Inferior parietal cortex (tissue), 1 donor: ENCODE measurements around the gene EGFL6.

Source experiments
- DNase-seq: peaks from one replicate; pipeline ENCODE4 v3.0.0-alpha.2; 2016; ENCODE audit errors: extremely low spot score

Gene EGFL6

DNA sequence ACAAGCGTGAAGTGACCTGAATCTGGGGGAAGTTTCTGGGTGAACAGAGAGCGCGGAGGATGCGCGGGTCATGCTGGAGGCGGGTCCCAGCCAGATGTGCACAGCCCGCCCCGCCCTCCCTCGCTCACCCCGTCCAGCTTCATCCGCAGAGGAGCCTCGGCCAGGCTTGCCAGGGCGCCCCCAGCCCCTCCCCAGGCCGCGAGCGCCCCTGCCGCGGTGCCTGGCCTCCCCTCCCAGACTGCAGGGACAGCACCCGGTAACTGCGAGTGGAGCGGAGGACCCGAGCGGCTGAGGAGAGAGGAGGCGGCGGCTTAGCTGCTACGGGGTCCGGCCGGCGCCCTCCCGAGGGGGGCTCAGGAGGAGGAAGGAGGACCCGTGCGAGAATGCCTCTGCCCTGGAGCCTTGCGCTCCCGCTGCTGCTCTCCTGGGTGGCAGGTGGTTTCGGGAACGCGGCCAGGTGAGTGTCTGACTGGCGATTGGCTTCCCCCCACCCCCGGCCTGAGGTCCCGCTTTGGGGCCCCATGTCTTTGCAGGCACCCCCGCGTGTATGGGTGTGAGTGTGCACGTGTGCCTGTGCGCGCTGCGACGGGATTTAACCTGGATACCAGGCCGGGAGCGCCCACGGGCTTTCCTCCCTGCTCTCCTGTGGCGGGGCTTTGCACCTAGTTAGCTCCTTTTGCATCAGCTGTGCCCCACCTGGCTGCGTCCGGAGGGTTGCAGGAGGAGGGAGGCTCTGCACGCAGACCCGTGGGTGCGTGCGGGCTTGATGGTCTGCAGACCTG lies at the start of gene EGFL6:
EGFL6 (plus strand) TSS at position 123 of the 782 bp plus-strand sequence; CDS start at position 384, 261 bp downstream.
- DNase-seq = no peak

GRCh38 chrX:13520351-13520750 lies 49.0 kb upstream of the EGFL6 start:
- no peak for DNase-seq

DNA sequence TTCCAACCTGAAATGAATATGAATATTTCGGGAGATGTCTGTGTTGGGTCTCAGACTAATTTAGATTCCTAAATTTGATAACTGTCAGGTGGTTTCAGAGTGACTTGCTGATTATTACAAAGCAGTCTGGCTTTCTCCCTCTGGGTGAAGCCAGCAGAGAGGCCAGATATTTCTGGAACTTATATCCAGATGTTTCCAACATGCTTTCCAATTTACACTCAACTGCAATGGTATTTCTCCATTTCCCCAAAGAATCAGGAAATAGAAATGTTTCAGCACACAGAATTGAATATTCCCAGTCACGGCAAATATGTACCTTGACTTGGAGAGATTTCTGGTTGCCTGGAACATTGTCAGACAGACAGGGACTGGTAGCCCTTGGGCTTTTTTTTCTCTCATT lies 48.5 kb upstream of the EGFL6 start:
- no peak for DNase-seq

GRCh38 chrX:13522811-13523210 lies 46.6 kb upstream of the EGFL6 start:
- no peak for DNase-seq

GRCh38 chrX:13533726-13534125 lies 35.7 kb upstream of the EGFL6 start:
- no peak for DNase-seq

DNA sequence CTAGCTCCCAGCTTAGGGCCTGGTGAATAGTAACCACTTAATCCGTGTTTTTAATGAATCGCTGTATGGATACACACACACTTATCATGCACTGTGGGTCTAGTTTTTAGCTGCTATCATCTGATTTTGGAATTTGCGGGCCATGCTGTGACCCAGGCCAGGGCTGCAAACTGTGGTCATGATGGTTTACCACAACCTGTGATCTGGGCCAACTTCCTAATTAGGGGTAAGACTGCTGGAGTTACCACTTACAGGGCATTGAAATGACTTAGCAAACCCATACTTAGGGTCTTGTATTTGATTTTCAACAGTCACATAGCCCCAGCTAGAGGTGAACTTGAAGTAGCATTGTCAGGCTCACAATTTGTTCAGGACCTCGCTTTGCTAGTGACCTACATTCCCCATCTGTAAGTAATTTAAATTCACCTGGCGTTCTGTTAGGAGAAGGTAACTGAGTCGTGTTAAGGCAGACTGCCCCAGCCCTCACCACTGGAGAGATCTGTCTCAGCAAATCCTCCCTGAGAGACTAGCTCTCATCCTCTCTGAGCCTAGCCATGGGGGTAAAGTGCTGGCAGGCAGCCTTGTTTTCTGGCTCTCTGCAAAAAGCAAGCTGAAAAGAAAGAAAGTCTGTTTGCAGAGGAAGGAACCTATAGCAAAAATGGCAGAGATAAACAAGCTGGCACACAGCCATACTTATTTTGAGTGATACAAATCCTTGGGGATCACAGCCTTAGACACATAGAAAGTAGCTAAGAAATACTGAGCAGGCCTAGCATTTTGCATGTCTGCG lies 33.8 kb upstream of the EGFL6 start:
- DNase-seq = no peak

DNA sequence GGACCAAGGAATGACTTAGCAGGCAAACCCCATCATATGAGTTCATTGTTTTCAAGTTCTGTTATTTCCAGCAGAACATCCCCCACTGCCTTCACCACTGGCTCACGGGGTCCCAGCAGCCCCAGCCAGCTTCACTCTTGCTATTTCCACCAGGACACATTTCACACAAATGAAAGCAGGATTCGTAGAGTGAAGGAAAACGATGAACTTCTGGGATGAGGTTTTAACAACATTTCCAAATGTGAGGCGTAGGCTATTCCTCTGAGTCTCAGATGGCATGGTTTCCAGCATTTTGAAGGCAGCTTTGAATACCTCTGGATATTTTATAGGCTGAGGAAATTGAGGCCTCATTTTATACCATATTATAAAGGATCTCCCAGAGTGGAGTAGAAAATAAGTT lies 32.9 kb upstream of the EGFL6 start:
- no peak for DNase-seq

GRCh38 chrX:13538414-13538813 lies 31.0 kb upstream of the EGFL6 start:
- no peak for DNase-seq

- no peak for DNase-seq
Observed at GRCh38 chrX:13540602-13541001, 28.8 kb upstream of the EGFL6 start.

GRCh38 chrX:13545726-13546125 lies 23.7 kb upstream of the EGFL6 start:
- no peak for DNase-seq

GRCh38 chrX:13547671-13548070 lies 21.7 kb upstream of the EGFL6 start:
- DNase-seq = no peak

DNA sequence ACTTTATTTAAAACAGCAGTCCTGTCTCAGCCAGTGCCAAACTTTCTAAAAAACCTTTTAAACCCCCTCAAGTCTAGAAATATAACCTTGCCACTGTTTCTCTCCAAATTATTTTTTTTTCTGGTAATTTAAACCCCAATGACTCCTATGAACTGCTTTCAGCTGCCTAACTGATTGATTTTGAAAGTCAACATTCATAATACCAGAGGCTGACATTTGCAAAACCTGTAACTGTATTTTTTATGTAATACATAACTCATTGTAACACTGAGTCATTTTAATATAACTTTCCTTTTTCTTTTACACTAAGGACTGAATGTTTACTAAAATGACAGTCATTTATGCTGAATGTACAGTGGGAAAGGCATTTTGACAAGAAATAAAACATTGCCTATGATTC lies 19.1 kb upstream of the EGFL6 start:
- DNase-seq = no peak

GRCh38 chrX:13551610-13552009 lies 17.8 kb upstream of the EGFL6 start:
- no peak for DNase-seq

- DNase-seq = no peak
Observed at GRCh38 chrX:13552892-13553291, 16.5 kb upstream of the EGFL6 start.

- DNase-seq = no peak
Observed at GRCh38 chrX:13565511-13565910, 3.9 kb upstream of the EGFL6 start.

DNA sequence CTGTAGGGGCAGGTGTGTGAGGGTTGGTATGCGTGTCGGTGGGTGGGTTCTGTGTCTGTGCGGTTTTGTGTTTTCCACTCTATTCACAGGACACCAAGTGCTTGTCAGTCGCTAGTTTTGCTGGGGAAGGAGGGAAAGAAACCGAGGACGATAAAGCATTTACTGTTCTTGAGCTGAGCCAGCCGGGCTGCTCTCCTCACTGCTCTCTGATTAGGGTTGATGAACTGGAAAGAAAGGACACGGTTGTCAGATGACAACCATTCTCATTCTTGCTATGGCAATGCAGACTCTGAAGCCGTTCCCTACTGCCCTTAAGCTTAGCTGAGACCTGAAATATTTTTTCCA lies 832 bp downstream of the EGFL6 start:
- DNase-seq = no peak

DNA sequence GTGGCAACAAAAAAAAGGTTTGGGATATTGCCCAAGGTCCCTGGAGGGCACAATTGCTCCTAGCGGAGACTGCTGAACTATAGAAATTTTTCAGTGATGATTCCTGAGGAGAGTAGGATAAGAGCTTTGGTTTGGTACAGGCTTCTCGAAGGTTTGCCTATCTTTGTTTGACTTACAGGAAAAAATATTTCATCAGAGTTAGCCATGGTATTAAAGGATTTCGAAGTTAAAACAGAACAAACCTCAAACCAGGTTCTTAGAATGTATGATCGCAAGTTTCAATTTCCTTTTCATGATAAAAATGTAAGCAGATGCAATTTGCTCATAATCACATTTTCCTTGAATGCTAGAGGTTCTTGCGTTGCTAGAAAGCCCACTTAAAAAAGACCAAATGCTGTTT lies 1.7 kb downstream of the EGFL6 start:
- DNase-seq = no peak

DNA sequence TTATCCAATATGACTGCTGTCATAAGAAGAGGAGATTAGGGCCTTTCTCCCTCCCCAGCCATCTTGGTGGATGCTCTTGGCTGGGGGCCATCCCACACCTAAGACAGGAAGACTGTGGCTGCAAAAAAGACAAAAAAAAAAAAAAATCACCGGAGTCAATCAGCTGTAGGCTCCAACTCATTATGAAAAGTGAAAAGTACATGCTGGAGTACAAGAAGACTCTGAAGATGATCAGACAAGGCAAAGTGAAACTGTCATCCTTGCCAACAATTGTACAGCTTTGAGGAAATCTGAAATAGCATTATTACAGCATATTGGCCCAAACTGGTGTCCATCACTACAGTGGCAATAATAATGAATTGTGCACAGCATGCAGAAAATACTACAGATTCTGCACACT lies 5.2 kb downstream of the EGFL6 start:
- no peak for DNase-seq

GRCh38 chrX:13579661-13580060 lies 10.3 kb downstream of the EGFL6 start:
- no peak for DNase-seq

DNA sequence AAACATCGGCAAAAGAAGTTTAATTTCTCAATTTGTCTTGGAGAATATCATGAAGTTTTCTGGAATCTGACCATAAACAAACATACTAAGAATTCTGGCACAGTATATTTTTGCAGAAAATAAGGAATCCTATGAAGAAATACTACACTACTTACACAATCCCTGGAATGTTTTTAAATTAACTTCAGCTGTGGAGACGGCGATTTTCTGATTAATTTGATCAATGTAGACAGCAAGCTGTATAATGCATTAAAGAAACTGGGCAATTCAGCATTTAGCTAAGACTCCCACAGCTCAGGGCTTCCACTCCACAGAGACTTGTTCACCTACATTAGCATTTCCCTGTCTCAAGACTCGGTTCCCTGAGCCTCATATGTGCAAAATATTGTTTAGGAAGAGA lies 12.2 kb downstream of the EGFL6 start:
- DNase-seq = no peak

DNA sequence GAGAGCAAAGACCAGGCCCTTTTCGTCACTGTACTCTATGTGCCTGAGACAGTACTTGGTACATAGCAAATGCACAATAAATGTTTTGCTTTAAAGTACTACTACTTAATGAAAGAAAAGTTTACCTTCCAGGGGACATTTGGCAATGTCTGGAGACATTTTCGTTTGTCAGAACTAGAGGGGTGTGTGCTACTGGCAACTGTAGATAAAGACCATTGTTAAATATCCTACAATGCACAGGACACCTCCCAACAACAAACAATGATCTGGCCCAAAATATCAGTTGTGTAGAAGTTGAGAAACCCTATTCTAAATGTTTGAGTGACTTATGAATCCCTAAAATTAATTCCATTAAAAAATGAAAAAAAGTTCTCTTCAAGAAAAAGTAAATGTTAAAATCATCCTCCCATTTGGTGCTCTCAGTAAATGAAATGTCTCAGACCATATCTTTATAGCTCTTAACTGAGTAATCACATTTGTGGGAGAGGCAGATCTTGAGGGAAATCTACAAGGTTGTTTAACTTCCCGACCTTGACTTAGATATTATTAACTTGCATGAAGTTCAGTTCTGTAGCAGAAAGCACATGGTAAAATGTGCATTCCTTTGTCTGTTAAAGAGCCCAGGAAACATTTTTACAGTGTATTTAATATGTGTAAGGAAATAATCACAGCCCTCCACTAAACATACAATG lies 18.5 kb downstream of the EGFL6 start:
- no peak for DNase-seq

GRCh38 chrX:13590207-13590606 lies 20.8 kb downstream of the EGFL6 start:
- no peak for DNase-seq

DNA sequence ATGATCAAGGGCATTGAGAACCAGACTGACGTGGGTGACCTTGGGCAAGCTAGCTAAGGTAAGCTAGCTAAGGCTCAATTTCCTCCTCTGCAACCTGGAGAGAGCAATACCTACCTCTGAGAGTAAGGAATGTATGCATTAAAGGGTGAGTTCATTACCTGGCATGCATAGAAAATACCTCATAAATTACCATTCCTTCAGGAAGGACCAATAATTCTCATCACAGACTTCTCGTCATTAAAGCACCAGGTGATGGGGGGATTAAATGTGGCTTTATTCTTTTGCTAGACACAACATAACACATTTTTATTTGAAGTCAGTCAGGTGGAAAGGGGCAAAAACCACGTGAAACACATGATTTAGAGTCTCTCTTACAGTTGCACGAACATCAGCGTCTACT lies 21.5 kb downstream of the EGFL6 start:
- no peak for DNase-seq
